SK-N-SH (cell line): Measurements from ENCODE around the gene ABCA1. TPM values are rescaled to one million over a fixed set of nuclear protein-coding genes. Genes with fewer than 3 reads are reported as not detected.

Source experiments
- CTCF ChIA-PET: fragments of 300-600, 350-600 bp; formaldehyde crosslinking; extraction: SDS; loops from one replicate; lab custom pipeline; 2021; lab: Yijun Ruan, JAX
- POLR2A ChIA-PET: fragments of 350-600 bp; sonication (Branson Sonifier 250); formaldehyde crosslinking; extraction: SDS; loops from one replicate; lab custom pipeline; 2020; ENCODE audit warnings: antibody characterized with exemption, inconsistent platforms; lab: Yijun Ruan, JAX
- DNase-seq: peaks from one replicate; pipeline ENCODE4 v3.0.0; 2012
- H2AFZ ChIP-seq: fragments of 200-600 bp; sonication (generic); 2 replicates; pipeline ENCODE4 v1.8.1; 2016; ENCODE audit warnings: antibody characterized with exemption, mild to moderate bottlenecking, low read depth
- H3F3A ChIP-seq: fragments of 200-600 bp; sonication (generic); replicated peaks from 2 replicates; pipeline ENCODE3; 2016; ENCODE audit warnings: antibody characterized with exemption, mild to moderate bottlenecking; ENCODE audit not compliant: insufficient read depth
- H3K27ac ChIP-seq, 2 experiments: fragments of 200-500 bp in 1 of 2; fragments of 200-600 bp in 1 of 2; sonication (Bioruptor generic) in 1 of 2; sonication (generic), shearing (Covaris generic) in 1 of 2; 2 replicates each; pipeline versions ENCODE4 v1.5.1 to v1.6.1; 2014 to 2016; ENCODE audit warnings: low read depth in 2 of 2, inconsistent platforms in 1 of 2, low read length in 1 of 2, mild to moderate bottlenecking in 1 of 2, mixed read lengths in 1 of 2
- H3K27me3 ChIP-seq: fragments of 200-600 bp; sonication (generic), shearing (Covaris generic); 2 replicates; pipeline ENCODE4 v1.6.1; 2016; ENCODE audit warnings: mixed run types; ENCODE audit not compliant: insufficient read depth
- H3K36me3 ChIP-seq, 2 experiments: fragments of 200-500 bp in 1 of 2; fragments of 200-600 bp in 1 of 2; sonication (Bioruptor generic) in 1 of 2; sonication (generic) in 1 of 2; replicated peaks in 1 of 2; 2 replicates each; pipeline versions ENCODE3 to v1.5.1; 2014 to 2016; ENCODE audit warnings: low read length in 1 of 2, mild to moderate bottlenecking in 1 of 2; ENCODE audit not compliant: insufficient read depth in 2 of 2, control insufficient read depth in 1 of 2
- H3K4me1 ChIP-seq, 2 experiments: fragments of 200-500 bp in 1 of 2; fragments of 200-600 bp in 1 of 2; sonication (Bioruptor generic) in 1 of 2; sonication (generic), shearing (Covaris generic) in 1 of 2; 2 replicates each; pipeline versions ENCODE4 v1.5.1 to v1.6.1; 2014 to 2016; ENCODE audit warnings: low read depth in 1 of 2, low read length in 1 of 2, mixed run types in 1 of 2; ENCODE audit not compliant: insufficient read depth in 2 of 2, control insufficient read depth in 1 of 2
- H3K4me2 ChIP-seq: fragments of 200-600 bp; sonication (generic), shearing (Covaris generic); 2 replicates; pipeline ENCODE4 v1.6.1; 2017; ENCODE audit warnings: mixed run types
- H3K4me3 ChIP-seq, 2 experiments: fragments of 200-500 bp in 1 of 2; fragments of 200-600 bp in 1 of 2; sonication (Bioruptor generic) in 1 of 2; sonication (generic), shearing (Covaris generic) in 1 of 2; 2 replicates each; pipeline versions ENCODE4 v1.5.1 to v1.8.1; 2014 to 2016; ENCODE audit warnings: low read depth in 2 of 2, inconsistent platforms in 1 of 2, low read length in 1 of 2, mild to moderate bottlenecking in 1 of 2, mixed read lengths in 1 of 2, moderate library complexity in 1 of 2
- H3K79me2 ChIP-seq: fragments of 200-600 bp; sonication (generic); 2 replicates; pipeline ENCODE4 v1.8.1; 2017; ENCODE audit warnings: mild to moderate bottlenecking; ENCODE audit not compliant: insufficient read depth
- H3K9ac ChIP-seq: fragments of 200-600 bp; sonication (generic); 2 replicates; pipeline ENCODE4 v1.6.1; 2017; ENCODE audit warnings: mixed run types
- H3K9me2 ChIP-seq: fragments of 200-600 bp; sonication (generic); 2 replicates; pipeline ENCODE4 v1.6.1; 2017; ENCODE audit warnings: mixed run types
- H3K9me3 ChIP-seq: fragments of 200-600 bp; sonication (generic); 2 replicates; pipeline ENCODE4 v1.6.1; 2017; ENCODE audit warnings: mixed run types, mild to moderate bottlenecking, moderate library complexity
- H4K20me1 ChIP-seq: fragments of 200-600 bp; sonication (generic); 2 replicates; pipeline ENCODE4 v1.6.1; 2017; ENCODE audit warnings: mild to moderate bottlenecking, mixed run types; ENCODE audit not compliant: insufficient read depth
- FOSL2 ChIP-seq: IDR thresholded peaks from 2 replicates; pipeline ENCODE4 v1.4.0; 2012; ENCODE audit warnings: low read depth, mild to moderate bottlenecking, moderate library complexity, borderline replicate concordance
- GATA2 ChIP-seq: sonication (generic); formaldehyde crosslinking; IDR thresholded peaks from 2 replicates; pipeline ENCODE4 v1.5.0; 2020; ENCODE audit warnings: mild to moderate bottlenecking, missing genetic modification reagents
- MEF2A ChIP-seq: IDR thresholded peaks from 2 replicates; pipeline ENCODE4 v1.4.0; 2012; ENCODE audit warnings: low read depth, borderline replicate concordance
- RAD21 ChIP-seq: IDR thresholded peaks from 2 replicates; pipeline ENCODE4 v1.6.1; 2012; ENCODE audit warnings: mild to moderate bottlenecking, low read length
- RXRA ChIP-seq: IDR thresholded peaks from 2 replicates; pipeline ENCODE4 v1.4.0; 2012; ENCODE audit warnings: low read depth, mild to moderate bottlenecking, borderline replicate concordance
- SMC3 ChIP-seq: IDR thresholded peaks from 2 replicates; pipeline ENCODE4 v1.6.1; 2012; ENCODE audit warnings: low read depth, low read length, improper control_type of control experiment
- TCF12 ChIP-seq: IDR thresholded peaks from 2 replicates; pipeline ENCODE4 v1.4.0; 2012
- YY1 ChIP-seq: IDR thresholded peaks from 2 replicates; pipeline ENCODE4 v1.4.0; 2012; ENCODE audit warnings: low read depth, mild to moderate bottlenecking
- WGBS: methylation state at CpG from one replicate; pipeline ENCODE4 v1.1.6; 2017; ENCODE audit warnings: low lambda C conversion rate; 5-methylcytosine and 5-hydroxymethylcytosine counted together
- polyA plus RNA-seq, 3 experiments: library from polyadenylated mRNA; depleted of rRNA; stranded (reverse); fragments of >200 nt; gene quantifications; 2 replicates each; pipeline ENCODE4 v1.2.3, GENCODE V29; 2012
- TF ChIP-seq, protein P1 (sequence below): IDR thresholded peaks from 2 replicates; pipeline ENCODE4 v1.4.0; 2012; ENCODE audit warnings: low read depth, borderline replicate concordance
- TF ChIP-seq, protein P2 (sequence below): IDR thresholded peaks from 2 replicates; pipeline ENCODE4 v1.6.1; 2012; ENCODE audit warnings: mild to moderate bottlenecking, low read depth, low read length, moderate library complexity

ABCA1 gene
- polyA plus RNA-seq, 1 of the 3 experiments (the other 2 are of a cell fraction): 5.3 TPM

DNA sequence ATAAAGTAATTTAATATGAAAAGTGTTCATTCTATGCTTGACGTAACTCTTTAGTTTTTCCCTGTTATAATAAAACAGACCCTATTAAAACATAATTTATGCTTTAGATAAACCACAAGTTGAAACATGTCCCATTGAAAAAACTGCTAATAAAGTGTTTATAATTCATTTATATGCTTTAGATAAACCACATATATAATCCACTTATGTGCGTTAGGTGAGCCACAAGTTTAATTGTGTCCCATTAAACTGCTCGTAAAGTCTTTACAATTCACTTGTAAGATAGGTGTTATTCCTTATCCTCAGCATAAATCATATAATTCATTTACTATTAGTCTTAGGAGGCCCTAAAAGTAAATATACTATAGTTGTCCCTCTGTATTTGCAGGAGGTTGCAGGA is 160.4 kb downstream of the ABCA1 start:
- Histone ChIP-seq H3K9me2 (no peaks in the 10 kb centered on the region), H3K4me3 (no peak overlapping the region), H2AFZ (no peak overlapping the region), H4K20me1 (no peaks in the 10 kb centered on the region), H3K27me3 (no peaks in the 10 kb centered on the region), H3K4me1 (no peaks in the 10 kb centered on the region), H3K27ac (no peak overlapping the region), H3K79me2 (no peaks in the 10 kb centered on the region), H3K4me2 (no peak overlapping the region), H3K9ac (no peak overlapping the region), H3F3A (peaks cover 1% of the 10 kb centered on the region), H3K9me3 (no peaks in the 10 kb centered on the region), H3K36me3 (no peaks in the 10 kb centered on the region)
- WGBS: 93% methylated on average over 3 of the region's 3 CpGs
- DNase-seq: no peak
- CTCF ChIA-PET: no interaction called here
- POLR2A ChIA-PET: no interaction called here
- TF ChIP-seq GATA2 (CRISPR knock-in tag): no peak
- no peak for TF ChIP-seq SMC3
- TF ChIP-seq, protein P1, sequence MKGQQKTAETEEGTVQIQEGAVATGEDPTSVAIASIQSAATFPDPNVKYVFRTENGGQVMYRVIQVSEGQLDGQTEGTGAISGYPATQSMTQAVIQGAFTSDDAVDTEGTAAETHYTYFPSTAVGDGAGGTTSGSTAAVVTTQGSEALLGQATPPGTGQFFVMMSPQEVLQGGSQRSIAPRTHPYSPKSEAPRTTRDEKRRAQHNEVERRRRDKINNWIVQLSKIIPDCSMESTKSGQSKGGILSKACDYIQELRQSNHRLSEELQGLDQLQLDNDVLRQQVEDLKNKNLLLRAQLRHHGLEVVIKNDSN: no peak
- TF ChIP-seq RAD21: no peak
- no peak for TF ChIP-seq FOSL2

DNA sequence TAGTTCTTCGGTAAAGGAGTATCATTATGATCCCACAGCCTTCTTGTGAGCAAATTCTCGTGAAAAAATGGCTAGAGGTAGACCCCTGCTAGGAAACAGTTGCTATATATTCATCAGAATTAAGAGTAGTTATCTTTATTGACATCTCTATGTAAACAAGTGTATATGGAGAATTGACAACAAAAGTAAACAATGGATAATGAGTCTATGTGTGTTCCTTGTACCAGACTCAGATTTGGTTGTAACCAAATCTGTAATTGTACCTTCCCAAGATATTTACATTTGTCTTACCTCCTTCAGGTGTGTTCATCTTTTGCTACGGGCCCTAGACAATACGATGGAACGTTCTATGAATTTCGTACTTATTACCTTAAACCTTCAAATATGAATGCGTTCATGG is 161.9 kb downstream of the ABCA1 start:
- peaks cover 7% of the 10 kb centered on the region for H3F3A ChIP-seq
- WGBS: 96% methylated on average over 7 of the region's 7 CpGs
- DNase-seq: no peak

DNA sequence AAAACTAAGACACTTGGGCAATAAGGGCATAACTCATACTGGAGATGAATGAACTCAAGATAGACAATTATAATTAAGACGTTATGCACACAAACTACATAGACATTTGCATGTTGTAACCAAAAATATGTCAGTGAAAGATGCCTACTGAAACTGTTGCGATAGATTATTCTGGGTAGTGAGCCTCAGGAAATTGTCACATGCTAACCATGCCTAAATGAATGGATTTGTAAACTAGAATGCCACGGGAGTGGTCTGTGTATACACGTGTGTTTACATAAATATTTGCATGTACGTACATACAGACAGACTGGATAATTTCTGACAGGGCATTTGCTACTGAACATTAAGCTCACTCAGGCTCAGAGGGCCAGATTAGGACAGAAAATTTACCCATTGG is 162.8 kb downstream of the ABCA1 start:
- Histone ChIP-seq H3K36me3 (peaks cover 10 to 15% of the 10 kb centered on the region in 2 experiments), H4K20me1 (no peaks in the 10 kb centered on the region), H3K9me2 (no peaks in the 10 kb centered on the region), H3K4me2 (no peak overlapping the region; the same call in 1 of the 2 replicates), H3F3A (peaks cover 10% of the 10 kb centered on the region), H3K4me1 (no peaks in the 10 kb centered on the region), H3K4me3 (no peak overlapping the region), H3K9me3 (no peaks in the 10 kb centered on the region), H3K9ac (no peak overlapping the region), H3K27me3 (no peaks in the 10 kb centered on the region), H3K79me2 (no peaks in the 10 kb centered on the region), H3K27ac (no peak overlapping the region), H2AFZ (peak overlapping the region; percentile 97; the same call in 1 of the 2 replicates)
- POLR2A ChIA-PET: no interaction called here
- DNase-seq: no peak
- CTCF ChIA-PET: no interaction called here
- whole genome bisulfite sequencing: 90% methylated on average over 5 of the region's 5 CpGs
- TF ChIP-seq FOSL2: no peak
- TF ChIP-seq, protein P2, sequence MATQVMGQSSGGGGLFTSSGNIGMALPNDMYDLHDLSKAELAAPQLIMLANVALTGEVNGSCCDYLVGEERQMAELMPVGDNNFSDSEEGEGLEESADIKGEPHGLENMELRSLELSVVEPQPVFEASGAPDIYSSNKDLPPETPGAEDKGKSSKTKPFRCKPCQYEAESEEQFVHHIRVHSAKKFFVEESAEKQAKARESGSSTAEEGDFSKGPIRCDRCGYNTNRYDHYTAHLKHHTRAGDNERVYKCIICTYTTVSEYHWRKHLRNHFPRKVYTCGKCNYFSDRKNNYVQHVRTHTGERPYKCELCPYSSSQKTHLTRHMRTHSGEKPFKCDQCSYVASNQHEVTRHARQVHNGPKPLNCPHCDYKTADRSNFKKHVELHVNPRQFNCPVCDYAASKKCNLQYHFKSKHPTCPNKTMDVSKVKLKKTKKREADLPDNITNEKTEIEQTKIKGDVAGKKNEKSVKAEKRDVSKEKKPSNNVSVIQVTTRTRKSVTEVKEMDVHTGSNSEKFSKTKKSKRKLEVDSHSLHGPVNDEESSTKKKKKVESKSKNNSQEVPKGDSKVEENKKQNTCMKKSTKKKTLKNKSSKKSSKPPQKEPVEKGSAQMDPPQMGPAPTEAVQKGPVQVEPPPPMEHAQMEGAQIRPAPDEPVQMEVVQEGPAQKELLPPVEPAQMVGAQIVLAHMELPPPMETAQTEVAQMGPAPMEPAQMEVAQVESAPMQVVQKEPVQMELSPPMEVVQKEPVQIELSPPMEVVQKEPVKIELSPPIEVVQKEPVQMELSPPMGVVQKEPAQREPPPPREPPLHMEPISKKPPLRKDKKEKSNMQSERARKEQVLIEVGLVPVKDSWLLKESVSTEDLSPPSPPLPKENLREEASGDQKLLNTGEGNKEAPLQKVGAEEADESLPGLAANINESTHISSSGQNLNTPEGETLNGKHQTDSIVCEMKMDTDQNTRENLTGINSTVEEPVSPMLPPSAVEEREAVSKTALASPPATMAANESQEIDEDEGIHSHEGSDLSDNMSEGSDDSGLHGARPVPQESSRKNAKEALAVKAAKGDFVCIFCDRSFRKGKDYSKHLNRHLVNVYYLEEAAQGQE: no peak

More for the DNA sequence above, 161.9 kb downstream of the ABCA1 start:
- Histone ChIP-seq H3K9me3 (no peaks in the 10 kb centered on the region), H2AFZ (no peak overlapping the region), H3K9ac (no peak overlapping the region), H3K36me3 (peaks cover under 1 to 7% of the 10 kb centered on the region in 2 experiments), H3K4me3 (no peak overlapping the region), H4K20me1 (no peaks in the 10 kb centered on the region), H3K27me3 (no peaks in the 10 kb centered on the region), H3K9me2 (no peaks in the 10 kb centered on the region), H3K27ac (no peak overlapping the region), H3K79me2 (no peaks in the 10 kb centered on the region), H3K4me1 (no peaks in the 10 kb centered on the region), H3K4me2 (no peak overlapping the region)
- CTCF ChIA-PET: no interaction called here
- no peak for TF ChIP-seq GATA2 (CRISPR knock-in tag)
- no peak for TF ChIP-seq RXRA
- TF ChIP-seq YY1: no peak
- TF ChIP-seq TCF12: no peak
- no peak for TF ChIP-seq MEF2A
- no peak for TF ChIP-seq FOSL2
- POLR2A ChIA-PET: no interaction called here
